Effector memory CD4-positive, alpha-beta T cell (primary cell): ENCODE data around the gene HCFC1.

ENCODE experiments used
- DNase-seq, 3 donors: peaks; one replicate each; pipeline ENCODE4 v3.0.0-alpha.2; 2020
- H3K27ac ChIP-seq: 2 replicates; pipeline ENCODE4 v1.7.0; 2013; ENCODE audit warnings: mild to moderate bottlenecking, low read length, moderate library complexity; ENCODE audit not compliant: insufficient read depth, poor library complexity, severe bottlenecking
- H3K27me3 ChIP-seq: replicated peaks from 2 replicates; pipeline ENCODE4 v1.7.0; 2013; ENCODE audit warnings: mild to moderate bottlenecking, low read length; ENCODE audit not compliant: insufficient read depth, control insufficient read depth, poor library complexity, severe bottlenecking
- H3K36me3 ChIP-seq: 2 replicates; pipeline ENCODE4 v1.7.0; 2013; ENCODE audit warnings: mild to moderate bottlenecking, low read length, moderate library complexity; ENCODE audit not compliant: control insufficient read depth, insufficient read depth
- H3K4me1 ChIP-seq: 2 replicates; pipeline ENCODE4 v1.7.0; 2013; ENCODE audit warnings: low read length, mild to moderate bottlenecking; ENCODE audit not compliant: control insufficient read depth, insufficient read depth, poor library complexity, severe bottlenecking
- H3K4me3 ChIP-seq: 2 replicates; pipeline ENCODE4 v1.7.0; 2013; ENCODE audit warnings: low read length, low read depth, mild to moderate bottlenecking; ENCODE audit not compliant: insufficient read depth, poor library complexity, severe bottlenecking
- H3K9me3 ChIP-seq: 2 replicates; pipeline ENCODE4 v1.7.0; 2013; ENCODE audit warnings: mild to moderate bottlenecking, low read length, moderate library complexity; ENCODE audit not compliant: control insufficient read depth

HCFC1 gene

DNA sequence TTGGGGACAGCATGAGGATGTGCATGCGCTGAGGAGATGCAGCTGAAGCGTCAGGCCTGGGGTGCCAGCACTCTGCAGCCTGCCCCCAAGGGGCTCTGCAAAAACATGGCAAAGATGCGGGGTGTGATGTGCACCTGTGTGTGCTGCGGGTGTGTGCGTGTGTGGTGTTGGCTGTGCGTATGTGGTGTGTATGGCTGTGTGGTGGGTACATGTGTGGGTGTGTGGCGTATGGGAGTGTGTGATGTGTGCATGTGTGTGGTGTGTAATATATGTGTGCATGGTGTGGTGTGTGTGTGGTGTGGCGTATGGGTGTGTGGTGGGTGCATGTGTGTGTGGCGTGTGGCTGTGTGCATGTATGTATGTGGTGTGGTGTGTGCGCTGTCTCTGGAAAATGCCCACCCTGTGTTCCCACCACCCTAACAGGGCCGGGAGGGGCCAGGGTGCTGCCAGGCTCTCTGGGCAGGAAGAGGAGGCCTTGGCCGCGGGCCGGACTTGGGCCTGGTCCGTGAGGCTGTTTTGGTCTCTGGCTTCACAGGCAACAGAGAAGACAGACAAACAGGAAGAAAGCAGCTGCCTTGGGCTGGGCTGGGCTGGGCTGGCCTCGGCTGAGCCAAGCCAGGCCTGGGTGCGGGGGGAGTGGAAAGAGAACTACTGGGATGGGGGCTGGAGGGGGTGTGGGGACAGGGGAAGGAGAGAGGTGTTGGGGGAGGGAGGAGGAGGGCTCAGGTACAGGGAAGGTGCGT lies 68.2 kb downstream of the HCFC1 start:
- peaks cover 29% of the 10 kb centered on the region for H3K4me1 ChIP-seq
- H3K27me3 ChIP-seq, result no peaks in the 10 kb centered on the region
- H3K36me3 ChIP-seq, result no peaks in the 10 kb centered on the region
- no peak overlapping the region for H3K4me3 ChIP-seq
- H3K9me3 ChIP-seq, result no peaks in the 10 kb centered on the region
- no peak for DNase-seq
- no peak overlapping the region for H3K27ac ChIP-seq

DNA sequence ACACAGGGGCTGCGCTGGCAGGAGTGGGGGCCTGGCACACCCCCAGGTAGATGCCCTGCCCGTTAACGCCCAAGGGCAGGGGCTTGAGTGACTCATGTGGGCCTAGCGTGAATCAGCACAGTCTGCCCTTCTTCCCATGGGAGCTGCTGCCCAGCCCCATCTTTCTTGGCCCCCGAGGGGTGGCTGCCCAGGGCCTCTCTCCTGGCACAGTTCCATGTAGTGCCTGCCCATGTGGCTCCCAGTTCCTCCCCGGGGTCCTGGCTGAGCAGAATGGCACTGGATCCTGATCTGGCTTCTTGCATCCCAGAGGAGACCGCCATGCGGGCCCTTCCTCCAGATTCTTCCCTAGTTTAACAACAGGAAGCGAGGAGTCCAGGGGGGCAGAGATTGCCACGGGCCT lies 69.2 kb downstream of the HCFC1 start:
- no peak for DNase-seq
- Histone ChIP-seq H3K4me3 (no peak overlapping the region), H3K27me3 (no peaks in the 10 kb centered on the region), H3K4me1 (peaks cover 29% of the 10 kb centered on the region), H3K36me3 (no peaks in the 10 kb centered on the region), H3K27ac (no peak overlapping the region), H3K9me3 (no peaks in the 10 kb centered on the region)

DNA sequence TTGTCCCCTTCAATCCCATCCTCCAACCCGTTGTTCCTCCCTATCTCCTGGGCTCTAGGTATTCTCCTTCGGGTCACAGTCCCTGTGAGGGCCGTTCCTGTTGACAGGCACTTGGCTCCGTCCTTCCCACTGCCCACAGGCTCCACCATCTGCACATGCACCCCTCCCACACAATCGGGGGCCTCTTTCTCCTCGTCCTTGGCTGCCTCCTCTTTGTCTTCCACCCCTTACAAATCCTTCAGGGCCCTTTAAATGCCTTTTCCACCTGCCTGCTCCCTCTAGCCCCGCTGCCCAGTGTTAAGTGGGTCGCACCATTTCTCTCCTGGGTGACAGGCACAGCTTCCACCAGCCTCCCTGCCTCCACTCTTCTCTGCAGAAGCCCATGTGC lies 69.9 kb downstream of the HCFC1 start:
- no peak for DNase-seq
- no peak overlapping the region for H3K4me3 ChIP-seq
- H3K27me3 ChIP-seq, result no peaks in the 10 kb centered on the region
- H3K9me3 ChIP-seq, result no peaks in the 10 kb centered on the region
- H3K27ac ChIP-seq, result no peak overlapping the region
- H3K4me1 ChIP-seq, result peaks cover 29% of the 10 kb centered on the region
- no peaks in the 10 kb centered on the region for H3K36me3 ChIP-seq

DNA sequence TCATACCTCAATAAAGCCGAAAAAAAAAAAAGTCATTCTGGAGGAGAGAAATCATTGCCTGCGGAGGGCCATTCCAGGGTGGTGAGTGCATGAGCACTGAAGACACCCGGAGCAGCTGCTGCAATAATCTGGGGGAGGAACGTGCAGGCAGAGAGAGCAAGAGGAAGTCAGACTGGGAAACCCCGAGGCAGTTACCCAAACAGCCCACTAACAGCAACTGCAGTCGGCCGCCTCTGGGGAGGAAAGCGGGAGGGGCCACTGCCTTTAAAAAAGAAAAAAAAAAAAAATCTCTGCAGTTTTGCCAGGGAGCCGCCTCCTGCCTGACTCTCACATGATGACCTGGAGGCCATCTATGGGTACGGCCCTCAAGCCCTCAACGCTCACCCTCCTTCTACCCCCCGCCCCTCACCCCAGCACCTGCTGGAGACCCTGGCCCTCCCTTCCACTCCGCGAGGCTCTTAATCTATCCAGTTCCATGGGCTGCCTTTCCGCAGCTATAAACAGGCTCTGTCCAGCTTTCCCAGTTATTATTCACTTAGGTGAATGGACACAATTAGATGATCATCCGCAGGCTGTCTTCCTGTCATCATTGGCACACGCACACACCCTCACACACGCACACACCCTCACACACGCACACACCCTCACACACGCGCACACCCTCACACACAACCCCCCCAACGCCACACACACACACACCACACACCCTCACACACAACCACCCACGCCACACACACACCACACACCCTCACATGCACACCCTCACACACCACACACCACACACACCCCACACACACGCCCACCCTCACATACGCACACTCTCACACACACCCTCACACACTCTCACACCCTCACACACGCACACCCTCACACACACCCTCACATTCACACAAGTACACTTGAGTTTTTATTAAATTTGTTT lies 70.5 kb downstream of the HCFC1 start:
- H3K4me3 ChIP-seq, result no peak overlapping the region
- peak; percentile 19 to 47 (median 32) for DNase-seq
- no peaks in the 10 kb centered on the region for H3K36me3 ChIP-seq
- no peaks in the 10 kb centered on the region for H3K9me3 ChIP-seq
- peaks cover 29% of the 10 kb centered on the region for H3K4me1 ChIP-seq
- H3K27ac ChIP-seq, result no peak overlapping the region
- no peaks in the 10 kb centered on the region for H3K27me3 ChIP-seq

DNA sequence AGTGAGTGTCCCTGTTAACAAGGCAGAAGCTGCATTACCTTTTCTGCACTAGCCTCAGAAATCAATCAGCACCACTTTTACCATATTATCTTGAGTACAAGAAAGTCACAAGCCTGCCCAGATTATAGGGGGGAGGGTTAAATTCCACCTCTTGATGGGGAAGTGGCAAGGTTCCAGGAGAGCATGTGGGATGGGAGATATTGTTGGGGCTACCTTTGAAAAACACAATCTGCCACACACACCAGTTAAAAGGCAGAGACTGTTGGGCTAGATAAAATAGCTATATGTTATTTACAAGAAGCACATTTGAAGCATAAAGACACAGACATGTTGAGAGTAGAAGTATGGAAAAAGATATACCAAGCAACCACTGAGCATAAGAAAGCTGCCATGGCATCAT lies 73.7 kb downstream of the HCFC1 start:
- no peak for DNase-seq
- H3K9me3 ChIP-seq, result no peaks in the 10 kb centered on the region
- H3K27me3 ChIP-seq, result no peaks in the 10 kb centered on the region
- no peaks in the 10 kb centered on the region for H3K36me3 ChIP-seq
- peaks cover 17% of the 10 kb centered on the region for H3K4me1 ChIP-seq
- no peak overlapping the region for H3K4me3 ChIP-seq
- H3K27ac ChIP-seq, result no peak overlapping the region
